HG02759 (cell line): ENCODE measurements around the gene HJURP.

Source experiments
- ATAC-seq: cut with Tn5 transposase; IDR thresholded peaks from one replicate; pipeline ENCODE4 v1.9.1; 2021; ENCODE audit warnings: mild to moderate bottlenecking, moderate library complexity; ENCODE audit not compliant: unreplicated experiment

Gene HJURP

GRCh38 chr2:233831011-233831721, 23.2 kb downstream of the HJURP start:
- ATAC-seq: no peak

- no peak for ATAC-seq
Measured at GRCh38 chr2:233830111-233830802, 24.1 kb downstream of the HJURP start.

- no peak for ATAC-seq
Measured at GRCh38 chr2:233829193-233830110, 24.9 kb downstream of the HJURP start.

- no peak for ATAC-seq
Measured at GRCh38 chr2:233828546-233829192, 25.7 kb downstream of the HJURP start.

GRCh38 chr2:233824373-233824772, 30.0 kb downstream of the HJURP start:
- no peak for ATAC-seq

- no peak for ATAC-seq
Measured at GRCh38 chr2:233823731-233824121, 30.6 kb downstream of the HJURP start.

GRCh38 chr2:233822781-233823730, 31.3 kb downstream of the HJURP start:
- ATAC-seq: no peak

GRCh38 chr2:233822101-233822771, 32.1 kb downstream of the HJURP start:
- no peak for ATAC-seq

- ATAC-seq: no peak
Measured at GRCh38 chr2:233821709-233822100, 32.6 kb downstream of the HJURP start.

GRCh38 chr2:233821196-233821595, 33.1 kb downstream of the HJURP start:
- ATAC-seq: no peak

- no peak for ATAC-seq
Measured at GRCh38 chr2:233820774-233821105, 33.6 kb downstream of the HJURP start.

GRCh38 chr2:233819884-233820773, 34.2 kb downstream of the HJURP start:
- no peak for ATAC-seq

- ATAC-seq: no peak
Measured at GRCh38 chr2:233818639-233819621, 35.4 kb downstream of the HJURP start.

- ATAC-seq: no peak
Measured at GRCh38 chr2:233817995-233818638, 36.2 kb downstream of the HJURP start.

GRCh38 chr2:233817361-233817911, 36.9 kb downstream of the HJURP start:
- no peak for ATAC-seq

GRCh38 chr2:233816771-233817170, 37.6 kb downstream of the HJURP start:
- ATAC-seq: no peak
